ENCODE results near the gene NCKAP5. TPM values are rescaled to one million over a fixed set of nuclear protein-coding genes. Genes with fewer than 3 reads are reported as not detected.

The NCKAP5 gene
- total RNA-seq, 1 donor from 2014 or later = 8.9 TPM

DNA sequence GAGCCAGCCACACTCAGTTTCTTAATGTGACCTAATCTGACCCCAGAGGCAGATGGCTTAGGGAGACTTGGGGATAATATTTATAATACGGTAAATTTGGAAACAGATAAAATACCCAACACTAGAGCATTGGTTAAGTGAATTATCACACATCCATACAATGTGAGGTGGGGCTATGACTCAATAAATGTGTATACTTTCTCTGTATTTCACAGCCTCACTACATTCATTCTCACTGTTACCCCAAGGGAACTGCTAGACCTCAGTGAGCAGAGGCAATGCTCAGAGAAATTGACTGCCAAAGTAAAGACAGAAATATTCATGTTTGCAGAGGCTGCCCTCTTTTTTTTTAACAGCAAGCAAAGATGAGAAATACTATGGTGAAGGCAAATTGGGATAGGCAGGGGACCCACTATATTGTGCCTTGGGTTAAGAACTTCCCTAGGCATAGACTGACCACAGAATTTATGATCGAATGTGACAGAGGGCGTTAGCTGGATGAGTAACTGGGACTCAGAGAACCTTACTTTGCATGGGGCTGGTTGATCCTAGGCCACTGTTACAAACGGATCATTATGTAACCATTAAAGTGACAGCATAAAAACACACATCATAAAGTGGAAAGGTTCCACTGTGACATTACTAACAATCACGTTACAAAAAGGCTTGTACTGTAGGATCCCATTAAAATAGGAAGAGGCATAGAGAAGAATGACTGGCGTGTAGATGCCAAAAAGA lies 652.3 kb downstream of the NCKAP5 start:
- no peak for ATAC-seq

GRCh38 chr2:132911726-132912724 lies 656.2 kb downstream of the NCKAP5 start:
- no peak for ATAC-seq

GRCh38 chr2:132910432-132910831 lies 657.8 kb downstream of the NCKAP5 start:
- no peak for ATAC-seq

GRCh38 chr2:132909427-132909826 lies 658.8 kb downstream of the NCKAP5 start:
- no peak for ATAC-seq

GRCh38 chr2:132904142-132904842 lies 664.0 kb downstream of the NCKAP5 start:
- no peak for ATAC-seq

DNA sequence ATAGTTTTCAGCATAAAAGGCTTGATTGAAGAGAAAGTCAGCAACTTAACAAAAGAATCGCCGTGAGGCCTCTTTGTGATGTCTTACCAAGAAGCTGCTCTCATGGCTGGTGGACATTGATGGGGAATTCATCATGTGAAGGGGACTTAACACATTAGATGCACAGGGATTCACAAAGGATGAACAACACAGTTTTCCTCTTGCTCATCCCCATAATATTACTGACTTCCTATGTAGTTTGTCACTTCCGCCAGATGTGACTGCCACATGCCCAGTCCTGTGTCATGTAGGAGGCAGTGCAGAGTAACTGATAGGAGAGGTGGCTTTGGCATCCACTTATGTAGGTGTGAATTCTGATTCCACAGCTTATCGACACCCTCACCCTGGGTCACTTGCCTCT lies 665.6 kb downstream of the NCKAP5 start:
- no peak for ATAC-seq

GRCh38 chr2:132901661-132902060 lies 666.6 kb downstream of the NCKAP5 start:
- ATAC-seq = no peak

- ATAC-seq = no peak
Observed at GRCh38 chr2:132897111-132897510, 671.2 kb downstream of the NCKAP5 start.

DNA sequence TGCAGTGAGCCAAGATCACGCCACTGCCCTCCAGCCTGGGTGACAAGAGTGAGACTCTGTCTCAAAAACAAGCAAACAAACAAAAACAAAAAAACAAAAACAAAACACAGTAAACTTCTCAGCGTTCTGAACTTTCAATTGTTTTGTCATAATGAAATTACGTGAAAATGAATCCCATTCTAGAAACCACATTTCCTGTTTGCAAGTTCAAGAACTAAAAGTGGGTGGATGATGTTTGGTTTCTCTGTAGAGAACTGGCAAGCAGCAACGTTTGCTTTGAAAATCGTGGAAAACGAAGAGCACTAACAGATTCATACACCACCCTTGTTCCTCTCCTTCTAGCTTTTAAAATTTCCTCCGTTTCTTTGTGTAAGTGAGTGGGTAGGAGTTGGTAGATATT lies 672.2 kb downstream of the NCKAP5 start:
- ATAC-seq = no peak

DNA sequence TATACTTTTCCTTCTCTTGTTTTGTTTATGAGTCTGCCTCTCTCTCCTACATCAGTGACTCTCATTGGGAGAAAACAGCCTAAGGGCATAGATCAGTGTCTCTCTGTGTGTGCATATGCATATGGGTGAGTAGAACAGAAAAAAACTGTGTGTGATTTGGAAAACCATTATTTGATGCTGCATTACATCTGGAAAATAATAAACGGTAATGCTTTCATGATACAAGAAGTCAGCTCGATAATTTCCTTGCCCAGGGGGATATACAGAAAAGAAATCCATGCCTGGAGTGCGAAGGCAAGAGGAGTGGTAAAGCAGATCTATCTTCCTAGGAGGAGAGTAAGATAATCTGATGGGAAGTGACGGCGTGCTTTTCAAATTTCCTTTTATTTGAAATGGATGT lies 676.8 kb downstream of the NCKAP5 start:
- no peak for ATAC-seq

DNA sequence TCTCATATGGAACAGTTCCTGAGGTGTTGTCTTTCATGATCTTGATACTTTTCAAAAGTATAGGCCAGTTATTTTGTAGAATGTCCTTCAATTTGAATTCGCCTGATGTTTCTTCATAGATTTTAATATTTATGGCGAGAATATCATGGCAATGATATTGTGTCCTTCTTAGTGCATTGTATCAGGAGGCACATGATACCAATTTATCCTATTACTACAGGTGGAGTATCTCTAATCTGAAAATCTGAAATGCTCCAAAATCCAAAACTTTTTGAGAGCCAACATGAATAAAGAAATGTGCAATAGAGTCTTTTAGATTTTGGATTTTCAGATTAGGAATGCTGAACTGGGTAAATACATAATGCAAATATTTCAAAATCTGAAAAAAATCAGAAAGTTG lies 681.7 kb downstream of the NCKAP5 start:
- no peak for ATAC-seq

DNA sequence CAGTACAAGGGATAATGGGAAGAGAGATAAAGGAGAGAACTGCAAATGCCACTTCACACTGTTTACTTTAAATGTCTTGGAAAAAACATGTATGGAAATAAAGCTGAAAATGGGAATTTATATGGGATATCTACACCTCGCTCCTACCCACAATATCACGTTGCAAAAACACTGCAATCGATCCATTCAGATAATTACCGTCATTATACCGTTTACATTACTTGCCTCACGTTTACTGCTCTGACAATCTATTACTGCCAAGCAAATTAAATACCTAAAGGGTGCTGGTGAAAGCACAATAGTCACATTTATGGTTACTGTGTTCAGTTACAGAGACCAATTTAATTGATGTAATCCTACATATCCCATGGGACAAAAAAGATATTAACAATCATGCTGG lies 683.6 kb downstream of the NCKAP5 start:
- no peak for ATAC-seq

DNA sequence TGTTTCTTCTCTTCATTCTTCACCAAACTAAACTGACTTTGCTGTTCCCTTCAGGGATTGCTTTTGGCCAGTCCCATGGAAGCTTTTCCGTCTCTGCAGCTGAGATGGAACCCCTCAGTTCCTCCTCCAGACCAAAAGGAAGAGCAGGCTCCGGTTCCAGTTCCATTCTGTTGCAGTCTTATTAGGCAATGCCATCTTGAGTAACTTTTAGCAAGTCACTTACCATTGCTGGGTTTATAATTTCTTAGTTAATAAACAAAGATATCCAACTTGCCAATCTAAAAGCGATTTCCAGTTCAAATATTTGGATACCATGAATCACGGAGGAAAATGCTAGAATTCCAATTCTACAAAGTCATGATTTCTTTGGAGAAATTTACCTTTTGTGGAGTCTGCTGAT lies 684.0 kb downstream of the NCKAP5 start:
- no peak for ATAC-seq

GRCh38 chr2:132883430-132883829 lies 684.8 kb downstream of the NCKAP5 start:
- no peak for ATAC-seq

DNA sequence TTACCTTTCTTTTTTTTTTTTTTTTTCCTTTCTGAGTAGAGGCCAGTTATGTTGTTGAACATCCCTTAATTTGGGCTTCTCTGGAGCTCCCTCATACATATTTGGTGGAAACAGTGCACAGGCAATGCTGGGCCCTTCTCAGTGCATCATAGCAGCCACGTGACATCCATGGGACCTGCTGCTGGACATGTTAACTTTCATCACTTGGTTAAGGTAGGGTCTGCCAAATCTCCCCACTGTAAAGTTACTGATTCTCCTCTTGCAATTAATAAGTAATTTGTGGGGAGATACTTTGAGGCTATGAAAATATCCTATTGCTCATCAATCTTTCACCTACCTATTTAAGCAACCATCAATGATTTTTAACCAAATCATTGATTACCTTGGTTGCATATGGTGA lies 686.7 kb downstream of the NCKAP5 start:
- no peak for ATAC-seq

DNA sequence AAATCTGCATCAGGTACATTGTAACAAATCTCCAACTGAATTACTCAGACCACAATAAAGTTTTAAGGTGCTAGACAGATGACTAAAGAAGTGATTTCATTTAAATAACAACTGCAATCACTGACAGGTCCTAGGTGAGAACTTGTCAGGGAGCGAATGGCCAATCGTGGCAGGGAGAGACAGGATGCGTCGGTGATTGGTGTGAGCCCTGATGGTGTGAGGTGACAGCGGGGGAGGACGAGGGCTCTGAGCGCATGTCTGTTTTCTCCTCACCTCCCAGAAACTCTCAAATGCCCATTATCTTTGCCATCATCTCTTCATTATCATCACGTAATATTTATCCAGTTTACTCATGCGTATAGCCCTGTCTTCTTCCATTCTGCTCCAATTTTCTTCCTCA lies 690.3 kb downstream of the NCKAP5 start:
- ATAC-seq = no peak

GRCh38 chr2:132876745-132877391 lies 691.4 kb downstream of the NCKAP5 start:
- ATAC-seq = no peak

GRCh38 chr2:132875193-132875592 lies 693.1 kb downstream of the NCKAP5 start:
- no peak for ATAC-seq

DNA sequence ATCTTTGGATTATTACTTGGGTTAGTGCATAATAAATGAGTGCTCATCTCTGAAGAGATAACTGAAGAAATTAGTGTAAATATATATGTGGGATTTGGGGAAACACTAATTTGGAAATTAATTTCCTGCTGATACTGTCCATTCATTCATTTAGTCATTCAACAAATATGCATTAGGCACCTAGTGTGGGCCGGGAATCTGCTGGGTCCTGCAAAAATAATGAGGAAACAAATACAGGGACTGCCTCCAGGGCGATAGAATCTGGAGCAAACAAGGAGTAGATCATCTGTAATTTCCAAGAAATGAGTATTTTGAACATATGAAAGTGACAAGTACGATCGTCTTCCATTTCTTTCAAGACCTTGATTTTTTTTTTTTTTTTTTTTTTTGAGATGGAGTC lies 694.5 kb downstream of the NCKAP5 start:
- ATAC-seq = no peak

- ATAC-seq = no peak
Observed at GRCh38 chr2:132871831-132872230, 696.4 kb downstream of the NCKAP5 start.

DNA sequence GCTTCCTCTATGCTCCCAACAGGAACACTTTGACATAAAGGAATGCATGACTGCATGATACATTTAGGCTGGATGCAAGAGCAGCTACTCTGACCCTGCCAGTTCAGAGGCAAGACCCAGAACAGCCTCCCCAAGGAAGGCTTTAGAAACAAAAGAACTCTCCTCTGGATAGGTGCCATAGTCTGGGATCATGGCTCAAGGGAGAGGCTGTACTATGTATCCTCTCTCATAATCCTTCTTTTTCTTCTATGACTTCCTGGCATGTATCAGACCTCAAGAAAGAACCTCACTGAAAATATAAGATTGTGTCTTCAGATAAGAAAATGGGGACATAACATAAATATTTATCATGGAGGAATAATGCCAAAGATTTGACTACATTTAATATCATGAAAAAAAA lies 704.3 kb downstream of the NCKAP5 start:
- no peak for ATAC-seq

- ATAC-seq = no peak
Observed at GRCh38 chr2:132860220-132860619, 708.0 kb downstream of the NCKAP5 start.

DNA sequence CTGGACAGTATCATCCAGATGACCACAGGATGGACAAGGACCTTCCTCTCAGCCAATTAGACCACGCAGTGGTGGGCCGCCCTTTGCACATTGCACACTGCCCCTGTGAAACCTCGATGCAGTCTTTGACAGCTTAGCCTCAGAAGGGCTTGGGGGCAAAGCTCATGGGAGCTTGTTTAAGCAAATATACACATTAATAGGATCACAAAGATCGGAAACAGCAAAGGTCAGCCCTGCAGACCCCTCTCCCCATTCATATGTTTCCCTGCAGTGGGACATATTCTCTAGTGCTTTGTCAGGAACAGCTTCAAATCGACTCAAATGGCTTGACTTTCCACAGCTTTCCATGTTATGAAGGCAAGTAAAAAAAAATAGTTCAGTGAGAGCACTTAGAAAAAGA lies 708.7 kb downstream of the NCKAP5 start:
- no peak for ATAC-seq

Data from esophagus mucosa (tissue), 1 donor.